Loucy (cell line): ENCODE data around the gene NTRK1.

Experiments used
- EZH2phosphoT487 ChIP-seq: fragments of 200-600 bp; IDR thresholded peaks from 2 replicates; pipeline ENCODE4 v1.6.1; 2018; ENCODE audit warnings: antibody characterized with exemption, mild to moderate bottlenecking, moderate library complexity, borderline replicate concordance
- TF ChIP-seq, protein P1 (sequence below): fragments of 200-600 bp; sonication (generic); conservative IDR thresholded peaks from 2 replicates; pipeline ENCODE4 v1.5.1; 2014; ENCODE audit warnings: mild to moderate bottlenecking, antibody characterized with exemption, low read length

DNA sequence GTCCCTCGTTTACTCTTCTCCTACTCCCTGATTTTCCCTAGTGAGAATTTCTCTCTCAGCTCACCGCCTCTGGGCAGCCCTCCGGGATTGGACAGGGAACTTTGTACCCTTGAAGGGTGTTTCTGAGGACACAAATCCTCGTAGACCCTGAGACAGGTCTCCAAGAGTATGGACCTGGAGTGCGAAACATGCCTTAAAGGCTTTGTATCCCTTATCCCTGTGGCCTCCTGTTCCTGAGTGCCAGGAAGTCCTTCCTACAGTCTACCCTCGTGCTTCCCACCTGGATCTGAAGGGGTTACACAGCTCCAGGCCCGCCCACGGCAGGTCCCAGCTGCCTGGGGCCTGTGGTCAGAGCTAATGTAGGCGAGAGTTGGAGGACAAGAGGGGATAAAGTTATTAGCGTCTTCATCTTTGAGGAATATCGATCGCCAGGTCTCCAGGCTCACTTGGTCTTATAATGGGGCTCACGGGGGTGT is 25.3 kb downstream of the NTRK1 start:
- TF ChIP-seq, protein P1, sequence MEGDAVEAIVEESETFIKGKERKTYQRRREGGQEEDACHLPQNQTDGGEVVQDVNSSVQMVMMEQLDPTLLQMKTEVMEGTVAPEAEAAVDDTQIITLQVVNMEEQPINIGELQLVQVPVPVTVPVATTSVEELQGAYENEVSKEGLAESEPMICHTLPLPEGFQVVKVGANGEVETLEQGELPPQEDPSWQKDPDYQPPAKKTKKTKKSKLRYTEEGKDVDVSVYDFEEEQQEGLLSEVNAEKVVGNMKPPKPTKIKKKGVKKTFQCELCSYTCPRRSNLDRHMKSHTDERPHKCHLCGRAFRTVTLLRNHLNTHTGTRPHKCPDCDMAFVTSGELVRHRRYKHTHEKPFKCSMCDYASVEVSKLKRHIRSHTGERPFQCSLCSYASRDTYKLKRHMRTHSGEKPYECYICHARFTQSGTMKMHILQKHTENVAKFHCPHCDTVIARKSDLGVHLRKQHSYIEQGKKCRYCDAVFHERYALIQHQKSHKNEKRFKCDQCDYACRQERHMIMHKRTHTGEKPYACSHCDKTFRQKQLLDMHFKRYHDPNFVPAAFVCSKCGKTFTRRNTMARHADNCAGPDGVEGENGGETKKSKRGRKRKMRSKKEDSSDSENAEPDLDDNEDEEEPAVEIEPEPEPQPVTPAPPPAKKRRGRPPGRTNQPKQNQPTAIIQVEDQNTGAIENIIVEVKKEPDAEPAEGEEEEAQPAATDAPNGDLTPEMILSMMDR = no peak
- TF ChIP-seq EZH2phosphoT487 = no peak
